GM12878 (cell line): Measurements from ENCODE around the gene REST. TPM values are rescaled to one million over a fixed set of nuclear protein-coding genes. Genes with fewer than 3 reads are reported as not detected.

Experiments
- ATAC-seq: fragments of 200-7000 bp; cut with Tn5 transposase; 3 replicates; pipeline ENCODE4 v1.9.1; 2020; ENCODE audit warnings: mild to moderate bottlenecking, moderate library complexity
- BruUV-seq: library from RNA; stranded (reverse); fragments of 400-500 nt; replicated peaks from 2 replicates; lab custom pipeline; 2021; lab: Mats Ljungman, UMichigan
- CTCF ChIA-PET: fragments of 300-600 bp; sonication (Branson Sonifier 250); formaldehyde crosslinking; extraction: SDS; loops from one replicate; lab custom pipeline; 2021; ENCODE audit warnings: inconsistent platforms; lab: Yijun Ruan, JAX
- POLR2A ChIA-PET: fragments of 350-600 bp; formaldehyde crosslinking; extraction: SDS; loops from one replicate; lab custom pipeline; 2021; ENCODE audit warnings: inconsistent platforms; lab: Charles Lee
- RAD21 ChIA-PET: fragments of 300-600 bp; sonication (Branson Sonifier 250); formaldehyde crosslinking; loops from one replicate; lab custom pipeline; 2023; ENCODE audit warnings: antibody characterized with exemption; ENCODE audit not compliant: unreplicated experiment; lab: Charles Lee
- SMC1A ChIA-PET: fragments of 300-600 bp; sonication (Branson Sonifier 250); formaldehyde crosslinking; loops from one replicate; lab custom pipeline; 2023; ENCODE audit not compliant: unreplicated experiment, uncharacterized antibody; lab: Charles Lee
- DNase-seq: peaks from one replicate; pipeline ENCODE4 v3.0.0-alpha.2; 2011; ENCODE audit warnings: low read depth, low spot score
- FAIRE-seq: peaks from 3 replicates; lab custom pipeline; 2011; peaks lifted over from hg19 to GRCh38; lab: Jason Lieb, UNC
- H2AFZ ChIP-seq: 2 replicates; pipeline ENCODE4 v1.6.0; 2011; ENCODE audit warnings: low read depth, low read length, control low read depth; ENCODE audit not compliant: control insufficient read depth
- H3K27ac ChIP-seq: 2 replicates; pipeline ENCODE4 v1.5.1; 2011; ENCODE audit warnings: control low read depth; ENCODE audit not compliant: control insufficient read depth, insufficient read depth
- H3K27me3 ChIP-seq, 2 experiments: replicated peaks in 1 of 2; 2 replicates each; pipeline versions ENCODE4 v1.6.0 to v1.6.1; 2011; ENCODE audit warnings: low read length in 1 of 2; ENCODE audit not compliant: control insufficient read depth in 2 of 2, insufficient read depth in 2 of 2
- H3K36me3 ChIP-seq, 2 experiments: 2 replicates each; pipeline ENCODE4 v1.5.1; 2011; ENCODE audit warnings: low read length in 1 of 2; ENCODE audit not compliant: control insufficient read depth in 2 of 2, insufficient read depth in 2 of 2
- H3K4me1 ChIP-seq: 2 replicates; pipeline ENCODE4 v1.6.1; 2011; ENCODE audit warnings: mild to moderate bottlenecking, low read length, moderate library complexity, mixed read lengths; ENCODE audit not compliant: control insufficient read depth, insufficient read depth
- H3K4me2 ChIP-seq: 2 replicates; pipeline ENCODE4 v1.6.0; 2011; ENCODE audit warnings: control low read depth; ENCODE audit not compliant: control insufficient read depth, insufficient read depth
- H3K4me3 ChIP-seq: fragments of 200-600 bp; sonication (generic); 2 replicates; pipeline ENCODE4 v1.5.1; 2016
- H3K79me2 ChIP-seq: 2 replicates; pipeline ENCODE4 v1.6.0; 2011; ENCODE audit warnings: low read length; ENCODE audit not compliant: control insufficient read depth, insufficient read depth
- H3K9ac ChIP-seq: 2 replicates; pipeline ENCODE4 v1.8.0; 2011; ENCODE audit warnings: low read length, control low read depth, mixed read lengths; ENCODE audit not compliant: control insufficient read depth, insufficient read depth
- H3K9me3 ChIP-seq: replicated peaks from 3 replicates; pipeline ENCODE4 v1.5.1; 2011; ENCODE audit warnings: mild to moderate bottlenecking, low read length; ENCODE audit not compliant: control insufficient read depth, insufficient read depth
- H4K20me1 ChIP-seq: 2 replicates; pipeline ENCODE4 v1.6.0; 2011; ENCODE audit not compliant: control insufficient read depth, insufficient read depth
- CBX3 ChIP-seq: fragments of 200-600 bp; sonication (generic); IDR thresholded peaks from 2 replicates; pipeline ENCODE4 v1.6.1; 2016; ENCODE audit warnings: low read depth, borderline replicate concordance
- CEBPZ ChIP-seq: fragments of 150-350 bp; IDR thresholded peaks from 2 replicates; pipeline ENCODE4 v1.6.1; 2016; ENCODE audit warnings: low read depth, low read length
- CHD4 ChIP-seq: fragments of 200-600 bp; sonication (generic); IDR thresholded peaks from 2 replicates; pipeline ENCODE4 v1.6.1; 2016; ENCODE audit warnings: mild to moderate bottlenecking
- NFYA ChIP-seq: IDR thresholded peaks from 2 replicates; pipeline ENCODE4 v1.6.1; 2011; ENCODE audit warnings: low read depth, mild to moderate bottlenecking, low read length, improper control_type of control experiment, borderline replicate concordance
- PKNOX1 ChIP-seq: fragments of 450-650 bp; IDR thresholded peaks from 2 replicates; pipeline ENCODE4 v1.6.1; 2016; ENCODE audit warnings: mild to moderate bottlenecking
- POLR2AphosphoS2 ChIP-seq: IDR thresholded peaks from 2 replicates; pipeline ENCODE4 v1.6.1; 2011; ENCODE audit warnings: low read depth, mild to moderate bottlenecking, low read length, improper control_type of control experiment, moderate library complexity
- RAD21 ChIP-seq: IDR thresholded peaks from 2 replicates; pipeline ENCODE4 v1.6.1; 2011; ENCODE audit warnings: mild to moderate bottlenecking, low read depth, low read length, moderate library complexity; ENCODE audit not compliant: insufficient read depth
- REST ChIP-seq: IDR thresholded peaks from 2 replicates; pipeline ENCODE4 v1.6.1; 2012; ENCODE audit warnings: mild to moderate bottlenecking, low read depth, low read length
- RUNX3 ChIP-seq: IDR thresholded peaks from 2 replicates; pipeline ENCODE4 v1.6.1; 2012; ENCODE audit warnings: low read length, inconsistent platforms
- SREBF2 ChIP-seq: IDR thresholded peaks from 2 replicates; pipeline ENCODE4 v1.6.1; 2012; ENCODE audit warnings: mild to moderate bottlenecking, low read length
- WGBS: methylation state at CpG from one replicate; pipeline ENCODE4 v1.1.6; 2016; ENCODE audit warnings: low lambda C conversion rate; ENCODE audit not compliant: insufficient replicate concordance, insufficient coverage; ENCODE audit errors: missing lambda C conversion rate; 5-methylcytosine and 5-hydroxymethylcytosine counted together
- in situ Hi-C: fragments of 300-500 bp; cut with MboI; formaldehyde crosslinking; loops from 9 replicates; pipeline ENCODE4 v1.14.3; 2018; ENCODE audit warnings: mixed read lengths
- intact Hi-C: fragments of 100-400 bp; cut with micrococcal nuclease; formaldehyde crosslinking; loops from one replicate; pipeline ENCODE4 v1.14.2; 2022; ENCODE audit not compliant: unreplicated experiment
- polyA plus RNA-seq, 11 experiments: library from polyadenylated mRNA; depleted of rRNA in 4 of 11; unstranded in 6 of 11; stranded (reverse) in 5 of 11; fragments of >200 nt; fragmentation: Nextera tagmentation in 4 of 11; fragmentation: Illumina TruSeq in 1 of 11; extraction: Ambion mirVana in 4 of 11; extraction: Trizol in 1 of 11; gene quantifications; 1 replicate in 1 of 11; 2 replicates in 10 of 11; pipeline versions ENCODE4 v1.2.1 to v1.2.3, GENCODE V29; 2011 to 2016; ENCODE audit warnings: inconsistent platforms in 2 of 11, missing spikeins in 2 of 11, low read depth in 1 of 11
- total RNA-seq, 4 experiments: library from RNA; depleted of rRNA in 3 of 4; stranded (reverse); fragments of >200 nt in 3 of 4; fragmentation: Illumina TruSeq in 1 of 4; extraction: Trizol in 1 of 4; gene quantifications; 2 replicates each; pipeline versions ENCODE4 v1.2.1 to v1.2.3, GENCODE V29; 2013 to 2021
- TF ChIP-seq, protein P1 (sequence below): IDR thresholded peaks from 2 replicates; pipeline ENCODE4 v1.6.1; 2012; ENCODE audit warnings: low read depth, low read length, improper control_type of control experiment

Gene REST
- total and polyA plus RNA-seq, 10 of the 15 experiments (the other 5 are each of a cell fraction or from before 2014, with no cell fraction given): 3.7 to 36.3 (median 20.4) TPM

- Histone ChIP-seq H3K4me2 (no peak overlapping the region), H3K27ac (no peak overlapping the region), H3K4me1 (no peaks in the 10 kb centered on the region; the same call in 1 of the 2 replicates), H3K9ac (no peak overlapping the region), H3K4me3 (no peak overlapping the region), H3K36me3 (no peaks in the 10 kb centered on the region), H3K79me2 (no peaks in the 10 kb centered on the region), H3K27me3 (no peaks in the 10 kb centered on the region), H3K9me3 (no peaks in the 10 kb centered on the region), H2AFZ (peak overlapping the region; percentile 3; the same call in 1 of the 2 replicates), H4K20me1 (no peaks in the 10 kb centered on the region)
- no peak for DNase-seq
- no TSS peak for BruUV-seq
- POLR2A ChIA-PET: interaction anchor here (0.6 kb wide), 1 partner anchor 111 kb away, joined by 4 read pairs; no protein-coding TSS in a partner anchor
- peak; percentile 79 for ATAC-seq
- in situ Hi-C loops: no loop called here
- 36% methylated on average over 10 of the region's 10 CpGs for WGBS
- peak; percentile 38 for FAIRE-seq
- intact Hi-C loops: no loop called here
- RAD21 ChIA-PET: interaction anchor here (0.5 kb wide), 1 partner anchor 34 kb away, joined by 3 read pairs; no protein-coding TSS in a partner anchor
- CTCF ChIA-PET: interaction anchor here (0.6 kb wide), 1 partner anchor 93 kb away, joined by 3 read pairs; no protein-coding TSS in a partner anchor
- SMC1A ChIA-PET: no interaction called here
- TF ChIP-seq CHD4 (no peak), CBX3 (no peak), RAD21 (no peak), CEBPZ (no peak), REST (no peak), POLR2AphosphoS2 (no peak), NFYA (no peak), RUNX3 (peak; percentile 27; the same call in 1 of the 2 replicates), SREBF2 (no peak), PKNOX1 (peak; percentile 56)
- TF ChIP-seq, protein P1, sequence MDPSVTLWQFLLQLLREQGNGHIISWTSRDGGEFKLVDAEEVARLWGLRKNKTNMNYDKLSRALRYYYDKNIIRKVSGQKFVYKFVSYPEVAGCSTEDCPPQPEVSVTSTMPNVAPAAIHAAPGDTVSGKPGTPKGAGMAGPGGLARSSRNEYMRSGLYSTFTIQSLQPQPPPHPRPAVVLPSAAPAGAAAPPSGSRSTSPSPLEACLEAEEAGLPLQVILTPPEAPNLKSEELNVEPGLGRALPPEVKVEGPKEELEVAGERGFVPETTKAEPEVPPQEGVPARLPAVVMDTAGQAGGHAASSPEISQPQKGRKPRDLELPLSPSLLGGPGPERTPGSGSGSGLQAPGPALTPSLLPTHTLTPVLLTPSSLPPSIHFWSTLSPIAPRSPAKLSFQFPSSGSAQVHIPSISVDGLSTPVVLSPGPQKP: no peak
Measured at GRCh38 chr4:56871371-56871866, 36.3 kb upstream of the REST start.
